K562 (cell line): ENCODE data around the gene AARSD1. TPM values are rescaled to one million over a fixed set of nuclear protein-coding genes. Genes with fewer than 3 reads are reported as not detected.
A peak's percentile ranks its signal among the peaks of the same experiment; 100 is the strongest.

Source experiments
- CBX2 ChIP-seq: fragments of 200-600 bp; sonication (generic); IDR thresholded peaks from one replicate; pipeline ENCODE4 v1.6.1; 2012; ENCODE audit warnings: mild to moderate bottlenecking, low read length, inconsistent platforms; ENCODE audit not compliant: insufficient read depth, poor library complexity, severe bottlenecking
- CXXC5 ChIP-seq: fragments of 250-450 bp; sonication (Bioruptor Pico); IDR thresholded peaks from 2 replicates; pipeline ENCODE4 v1.8.0; 2022; ENCODE audit warnings: inconsistent platforms, mild to moderate bottlenecking, moderate library complexity
- ESRRB ChIP-seq: fragments of 250-450 bp; sonication (Bioruptor Pico); IDR thresholded peaks from 2 replicates; pipeline ENCODE4 v1.5.0; 2020; ENCODE audit warnings: mild to moderate bottlenecking, moderate library complexity, borderline replicate concordance
- HNRNPK ChIP-seq: fragments of 200-400 bp; formaldehyde crosslinking; IDR thresholded peaks from one replicate; pipeline ENCODE4 v1.6.1; 2018; ENCODE audit warnings: mild to moderate bottlenecking, low read depth, low read length; ENCODE audit not compliant: poor library complexity, severe bottlenecking
- HNRNPUL1 ChIP-seq: fragments of 200-400 bp; formaldehyde crosslinking; IDR thresholded peaks from 2 replicates; pipeline ENCODE4 v1.6.1; 2017; ENCODE audit warnings: low read length
- KAT7 ChIP-seq: sonication (generic); formaldehyde crosslinking; IDR thresholded peaks from 2 replicates; pipeline ENCODE4 v1.8.0; 2022; ENCODE audit warnings: missing genetic modification reagents, mild to moderate bottlenecking, borderline replicate concordance
- NFATC3 ChIP-seq: fragments of 450-650 bp; IDR thresholded peaks from 2 replicates; pipeline ENCODE4 v1.6.1; 2017; ENCODE audit warnings: mild to moderate bottlenecking
- NR2C1 ChIP-seq, 2 experiments: fragments of 450-650 bp; IDR thresholded peaks; 2 replicates each; pipeline ENCODE4 v1.6.1; 2017; ENCODE audit warnings: mild to moderate bottlenecking in 2 of 2, antibody characterized with exemption in 1 of 2, inconsistent platforms in 1 of 2, missing compliant biosample characterization in 1 of 2, missing genetic modification characterization in 1 of 2
- PHB ChIP-seq: fragments of 250-450 bp; sonication (Bioruptor Pico); IDR thresholded peaks from 2 replicates; pipeline ENCODE4 v1.5.0; 2021
- RCOR1 ChIP-seq, 2 experiments: IDR thresholded peaks; 2 replicates each; pipeline ENCODE4 v1.6.1; 2012; ENCODE audit warnings: low read depth in 2 of 2, low read length in 2 of 2, borderline replicate concordance in 1 of 2, improper control_type of control experiment in 1 of 2
- SMAD1 ChIP-seq: fragments of 150-350 bp; IDR thresholded peaks from 2 replicates; pipeline ENCODE4 v1.6.1; 2014; ENCODE audit warnings: low read length, low read depth; ENCODE audit not compliant: partially characterized antibody
- TBP ChIP-seq: optimal IDR thresholded peaks from 2 replicates; pipeline ENCODE3; 2011; ENCODE audit warnings: low read depth, low read length, improper control_type of control experiment
- XRCC3 ChIP-seq: fragments of 450-650 bp; IDR thresholded peaks from 2 replicates; pipeline ENCODE4 v1.6.1; 2017; ENCODE audit warnings: mild to moderate bottlenecking, moderate library complexity
- ZBTB33 ChIP-seq: sonication (generic); formaldehyde crosslinking; IDR thresholded peaks from 2 replicates; pipeline ENCODE4 v1.8.1; 2023; ENCODE audit warnings: mild to moderate bottlenecking, missing genetic modification reagents
- ZNF316 ChIP-seq: fragments of 450-650 bp; IDR thresholded peaks from 2 replicates; pipeline ENCODE4 v1.6.1; 2016
- ZNF384 ChIP-seq: IDR thresholded peaks from 2 replicates; pipeline ENCODE4 v1.6.1; 2012; ENCODE audit warnings: low read depth, low read length, improper control_type of control experiment
- ZNF551 ChIP-seq: fragments of 250-450 bp; sonication (Bioruptor Pico); IDR thresholded peaks from 2 replicates; pipeline ENCODE4 v1.5.0; 2021; ENCODE audit warnings: mild to moderate bottlenecking, moderate library complexity
- ZNF696 ChIP-seq: fragments of 250-450 bp; sonication (Bioruptor Pico); conservative IDR thresholded peaks from 2 replicates; pipeline ENCODE4 v1.4.0; 2020; ENCODE audit warnings: mild to moderate bottlenecking, moderate library complexity
- ZNF740 ChIP-seq, 3 experiments: fragments of 200-800 bp in 1 of 3; sonication (Bioruptor generic) in 1 of 3; sonication (generic) in 1 of 3; formaldehyde crosslinking in 1 of 3; IDR thresholded peaks; 2 replicates each; pipeline versions ENCODE4 v1.6.1 to v1.8.0; 2016 to 2022; ENCODE audit warnings: mild to moderate bottlenecking in 2 of 3, missing compliant biosample characterization in 2 of 3, missing genetic modification characterization in 2 of 3, missing genetic modification reagents in 1 of 3
- polyA plus RNA-seq, 8 experiments: library from polyadenylated mRNA; depleted of rRNA in 4 of 8; stranded (reverse) in 5 of 8; unstranded in 3 of 8; fragments of >200 nt; fragmentation: Nextera tagmentation in 2 of 8; fragmentation: Illumina TruSeq in 1 of 8; extraction: Ambion mirVana in 2 of 8; extraction: Trizol in 1 of 8; gene quantifications; 2 replicates each; pipeline versions ENCODE4 v1.2.1 to v1.2.3, GENCODE V29; 2011 to 2014; ENCODE audit warnings: inconsistent platforms in 1 of 8, missing spikeins in 1 of 8
- total RNA-seq, 7 experiments: library from RNA; depleted of rRNA in 6 of 7; stranded (reverse); fragments of >200 nt in 6 of 7; fragmentation: Illumina TruSeq in 2 of 7; extraction: Trizol in 2 of 7; gene quantifications; 2 replicates each; pipeline versions ENCODE4 v1.2.1 to v1.2.3, GENCODE V29; 2011 to 2021; ENCODE audit warnings: low replicate concordance in 1 of 7
- TF ChIP-seq, protein P1 (sequence below), 2 experiments: IDR thresholded peaks in 1 of 2; conservative IDR thresholded peaks in 1 of 2; 2 replicates each; pipeline ENCODE4 v1.6.1; 2016; ENCODE audit warnings: low read depth in 2 of 2, mild to moderate bottlenecking in 1 of 2, missing compliant biosample characterization in 1 of 2, missing genetic modification characterization in 1 of 2, moderate library complexity in 1 of 2
- TF ChIP-seq, protein P2 (sequence below): fragments of 450-650 bp; IDR thresholded peaks from 2 replicates; pipeline ENCODE4 v1.6.1; 2018; ENCODE audit warnings: mild to moderate bottlenecking, low read depth; ENCODE audit not compliant: partially characterized antibody

The AARSD1 gene
- total and polyA plus RNA-seq, 9 of the 15 experiments (the other 6 are each of a cell fraction or from before 2014, with no cell fraction given), result 51.7 to 98.5 (median 68.6) TPM

DNA sequence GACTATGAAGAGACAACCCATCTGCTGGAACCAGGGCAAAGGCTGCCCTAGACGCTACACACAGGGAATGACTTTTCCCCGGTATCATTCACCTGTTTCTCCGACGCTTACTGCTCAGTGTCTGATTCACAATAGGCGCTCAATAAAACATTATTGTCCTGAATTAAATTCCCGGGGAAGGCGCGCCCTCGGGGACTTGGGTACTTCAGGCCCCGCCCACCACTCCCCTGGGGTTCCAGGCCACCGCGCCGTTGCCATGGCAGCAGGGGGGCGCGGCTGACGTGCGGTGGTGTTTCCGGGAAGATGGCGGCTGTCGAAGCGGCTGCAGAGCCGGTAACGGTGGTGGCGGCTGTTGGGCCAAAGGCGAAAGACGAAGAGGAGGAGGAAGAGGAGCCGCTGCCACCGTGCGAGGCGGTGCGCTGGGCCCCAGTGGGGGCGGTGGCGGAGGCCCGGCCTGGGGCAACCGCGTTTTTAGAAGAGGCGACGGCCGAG is 16.1 kb upstream of the AARSD1 start, which contains the start of gene RUNDC1 (continued):
- TF ChIP-seq, protein P1, sequence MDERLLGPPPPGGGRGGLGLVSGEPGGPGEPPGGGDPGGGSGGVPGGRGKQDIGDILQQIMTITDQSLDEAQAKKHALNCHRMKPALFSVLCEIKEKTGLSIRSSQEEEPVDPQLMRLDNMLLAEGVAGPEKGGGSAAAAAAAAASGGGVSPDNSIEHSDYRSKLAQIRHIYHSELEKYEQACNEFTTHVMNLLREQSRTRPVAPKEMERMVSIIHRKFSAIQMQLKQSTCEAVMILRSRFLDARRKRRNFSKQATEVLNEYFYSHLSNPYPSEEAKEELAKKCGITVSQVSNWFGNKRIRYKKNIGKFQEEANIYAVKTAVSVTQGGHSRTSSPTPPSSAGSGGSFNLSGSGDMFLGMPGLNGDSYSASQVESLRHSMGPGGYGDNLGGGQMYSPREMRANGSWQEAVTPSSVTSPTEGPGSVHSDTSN (CRISPR knock-in tag; IDR thresholded peaks at IDR 0.05; ENCODE audit: low read depth), result no peak
- TF ChIP-seq, protein P1 (tag; conservative IDR thresholded peaks at IDR 0.05; ENCODE audit: low read depth), result no peak
- TF ChIP-seq XRCC3, result no peak
- TF ChIP-seq NFATC3, result no peak
- no peak for TF ChIP-seq ZNF316
- no peak for TF ChIP-seq ZNF384
- TF ChIP-seq CXXC5 (CRISPR knock-in tag), result no peak; the same call in none of the 2 replicates
- peak; percentile 20; the same call in 1 of the 2 replicates for TF ChIP-seq PHB (CRISPR knock-in tag)
- TF ChIP-seq NR2C1 (IDR thresholded peaks at IDR 0.05), result no peak
- no peak for TF ChIP-seq NR2C1 (tag; IDR thresholded peaks at IDR 0.05)
- no peak for TF ChIP-seq RCOR1 (IDR thresholded peaks at IDR 0.05; ENCODE audit: borderline replicate concordance in 1 of 2, low read depth in 2 of 2, low read length in 2 of 2)
- TF ChIP-seq HNRNPK, result no peak
- no peak for TF ChIP-seq ZNF740 (CRISPR knock-in tag; IDR thresholded peaks at IDR 0.05)
- no peak for TF ChIP-seq ZNF740 (tag; IDR thresholded peaks at IDR 0.05)
- TF ChIP-seq KAT7 (CRISPR knock-in tag), result no peak
- TF ChIP-seq, protein P2, sequence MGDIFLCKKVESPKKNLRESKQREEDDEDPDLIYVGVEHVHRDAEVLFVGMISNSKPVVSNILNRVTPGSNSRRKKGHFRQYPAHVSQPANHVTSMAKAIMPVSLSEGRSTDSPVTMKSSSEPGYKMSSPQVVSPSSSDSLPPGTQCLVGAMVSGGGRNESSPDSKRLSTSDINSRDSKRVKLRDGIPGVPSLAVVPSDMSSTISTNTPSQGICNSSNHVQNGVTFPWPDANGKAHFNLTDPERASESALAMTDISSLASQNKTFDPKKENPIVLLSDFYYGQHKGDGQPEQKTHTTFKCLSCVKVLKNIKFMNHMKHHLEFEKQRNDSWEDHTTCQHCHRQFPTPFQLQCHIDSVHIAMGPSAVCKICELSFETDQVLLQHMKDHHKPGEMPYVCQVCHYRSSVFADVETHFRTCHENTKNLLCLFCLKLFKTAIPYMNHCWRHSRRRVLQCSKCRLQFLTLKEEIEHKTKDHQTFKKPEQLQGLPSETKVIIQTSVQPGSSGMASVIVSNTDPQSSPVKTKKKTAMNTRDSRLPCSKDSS, result no peak
- no peak for TF ChIP-seq ZNF696 (CRISPR knock-in tag)
- TF ChIP-seq CBX2, result no peak
- TF ChIP-seq ZNF551 (CRISPR knock-in tag), result no peak
- TF ChIP-seq SMAD1, result peak; percentile 40
- no peak for TF ChIP-seq TBP
- TF ChIP-seq ESRRB (CRISPR knock-in tag), result no peak
- TF ChIP-seq ZBTB33 (CRISPR knock-in tag), result no peak
- no peak for TF ChIP-seq HNRNPUL1
